ENCODE data around the gene CASZ1.

- TF ChIP-seq CTCF (IDR thresholded peaks at IDR 0.05) = no peak
- no peak for TF ChIP-seq EP300 (IDR thresholded peaks at IDR 0.05)
- no peak for TF ChIP-seq POLR2AphosphoS5 (IDR thresholded peaks at IDR 0.05)
- no peak for TF ChIP-seq POLR2A (IDR thresholded peaks at IDR 0.05)
These were observed 175.7 kb downstream of the CASZ1 start for GRCh38 chr1:10620776-10621175.

All from stomach (tissue), 4 donors.